Measurements from ENCODE around the gene VN1R5. TPM values are rescaled to one million over a fixed set of nuclear protein-coding genes. Genes with fewer than 3 reads are reported as not detected.

Gene VN1R5
- total RNA-seq, 1 experiment from 2014 or later: not detected

GRCh38 chr1:247291833-247292561 is 36.1 kb downstream of the VN1R5 start:
- peaks cover 26% of the 10 kb centered on the region for H3K4me1 ChIP-seq (ENCODE audit: insufficient read depth, low read length)
- peaks cover 60 to 67% of the 10 kb centered on the region in 2 experiments for H3K4me1 Mint-ChIP-seq

More at GRCh38 chr1:247291833-247292561, 36.1 kb downstream of the VN1R5 start:
- H3K9me3 ChIP-seq (ENCODE audit: control insufficient read depth, low read depth, low read length): no peaks in the 10 kb centered on the region
- H2AFZ ChIP-seq (ENCODE audit: low read length): no peak overlapping the region
- H3K9ac ChIP-seq (ENCODE audit: extremely low read depth, insufficient read length, low read length): no peak overlapping the region
- no peaks in the 10 kb centered on the region for H4K20me1 ChIP-seq (ENCODE audit: control insufficient read depth, insufficient read depth, insufficient read length)
- H3K4me3 Mint-ChIP-seq: 0 out of 5 replicates have a peak overlapping the region, but pooled peaks of 1 of the 2 experiments have one; percentile 4
- peaks cover 1% of the 10 kb centered on the region; the same call in 1 of the 2 replicates for H3K27me3 Mint-ChIP-seq (ENCODE audit: low read depth)
- no peak overlapping the region for H3T11ph ChIP-seq (ENCODE audit: low read length)
- no peaks in the 10 kb centered on the region for H3K27me3 ChIP-seq (ENCODE audit: insufficient read depth, low read length)
- H2BK5ac ChIP-seq (ENCODE audit: insufficient read length, low read length): no peak overlapping the region
- TF ChIP-seq, protein P1, sequence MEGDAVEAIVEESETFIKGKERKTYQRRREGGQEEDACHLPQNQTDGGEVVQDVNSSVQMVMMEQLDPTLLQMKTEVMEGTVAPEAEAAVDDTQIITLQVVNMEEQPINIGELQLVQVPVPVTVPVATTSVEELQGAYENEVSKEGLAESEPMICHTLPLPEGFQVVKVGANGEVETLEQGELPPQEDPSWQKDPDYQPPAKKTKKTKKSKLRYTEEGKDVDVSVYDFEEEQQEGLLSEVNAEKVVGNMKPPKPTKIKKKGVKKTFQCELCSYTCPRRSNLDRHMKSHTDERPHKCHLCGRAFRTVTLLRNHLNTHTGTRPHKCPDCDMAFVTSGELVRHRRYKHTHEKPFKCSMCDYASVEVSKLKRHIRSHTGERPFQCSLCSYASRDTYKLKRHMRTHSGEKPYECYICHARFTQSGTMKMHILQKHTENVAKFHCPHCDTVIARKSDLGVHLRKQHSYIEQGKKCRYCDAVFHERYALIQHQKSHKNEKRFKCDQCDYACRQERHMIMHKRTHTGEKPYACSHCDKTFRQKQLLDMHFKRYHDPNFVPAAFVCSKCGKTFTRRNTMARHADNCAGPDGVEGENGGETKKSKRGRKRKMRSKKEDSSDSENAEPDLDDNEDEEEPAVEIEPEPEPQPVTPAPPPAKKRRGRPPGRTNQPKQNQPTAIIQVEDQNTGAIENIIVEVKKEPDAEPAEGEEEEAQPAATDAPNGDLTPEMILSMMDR (conservative IDR thresholded peaks at IDR 0.05): no peak
- DNase-seq: no peak
- no peak overlapping the region for H3K23ac ChIP-seq (ENCODE audit: insufficient read length, low read depth, low read length)
- H4K8ac ChIP-seq (replicated peaks; ENCODE audit: insufficient read length, low read depth, low read length): no peak overlapping the region
- H3K27ac Mint-ChIP-seq: peak overlapping the region in 1 of 3 experiments; percentile 0; a peak in 4 of 7 replicates
- H3K79me2 ChIP-seq (ENCODE audit: insufficient read depth, low read length): no peaks in the 10 kb centered on the region
- no peak overlapping the region for H2BK120ac ChIP-seq (ENCODE audit: low read depth, low read length, poor library complexity, severe bottlenecking)
- H3K23me2 ChIP-seq (ENCODE audit: insufficient read length, low read depth, low read length, poor library complexity, severe bottlenecking): no peaks in the 10 kb centered on the region
- H3K56ac ChIP-seq (ENCODE audit: insufficient read length, low read depth, low read length): no peak overlapping the region
- no CpG with 5 or more reads among the region's 17 CpGs for WGBS (ENCODE audit: extremely low coverage, insufficient read length, low lambda C conversion rate)
- H3K79me1 ChIP-seq (ENCODE audit: insufficient read depth, low read depth, low read length, poor library complexity, severe bottlenecking): no peaks in the 10 kb centered on the region
- H3K18ac ChIP-seq (ENCODE audit: insufficient read length, low read depth, low read length): no peak overlapping the region
- H3K27ac ChIP-seq (ENCODE audit: insufficient read length, low read depth, low read length): no peak overlapping the region
- H4K5ac ChIP-seq (ENCODE audit: insufficient read length, low read depth, low read length): no peak overlapping the region
- no peak overlapping the region for H4K91ac ChIP-seq (ENCODE audit: insufficient read length, low read depth, low read length)
- no peak overlapping the region for H3K4me2 ChIP-seq (ENCODE audit: insufficient read depth, insufficient read length, low read length)
- H2BK15ac ChIP-seq (ENCODE audit: low read depth, low read length): no peak overlapping the region
- peaks cover 0 to 11% of the 10 kb centered on the region in 2 experiments for H3K9me3 Mint-ChIP-seq
- no peak overlapping the region for H2AK5ac ChIP-seq (ENCODE audit: insufficient read length, low read length)
- H3K14ac ChIP-seq (ENCODE audit: insufficient read depth, low read length): no peak overlapping the region; the same call in 1 of the 2 replicates
- H2BK12ac ChIP-seq (ENCODE audit: insufficient read length, low read depth, low read length): no peak overlapping the region
- H2BK20ac ChIP-seq (ENCODE audit: low read depth, low read length, poor library complexity, severe bottlenecking): no peak overlapping the region
- peaks cover 3 to 10% (median 4%) of the 10 kb centered on the region in 3 experiments; a peak in 6 of 7 replicates for H3K36me3 Mint-ChIP-seq (ENCODE audit: insufficient read depth in 1 of 3, low read depth in 3 of 3)
- no peak overlapping the region for H3K4ac ChIP-seq (ENCODE audit: low read depth, low read length)
